ENCODE data around the gene TRHDE. TPM values are rescaled to one million over a fixed set of nuclear protein-coding genes. Genes with fewer than 3 reads are reported as not detected.

TRHDE gene
- total and polyA plus RNA-seq, 2 of the 13 experiments (the other 11 are each of a cell fraction or from before 2014, with no cell fraction given): not detected

GRCh38 chr12:72610854-72611358 lies 338.7 kb downstream of the TRHDE start:
- no peak for ATAC-seq
- no TSS peak for BruUV-seq (replicated peaks)
- intact Hi-C loops (cut with micrococcal nuclease; ENCODE audit: unreplicated experiment): no loop called here

GRCh38 chr12:72612171-72612570 lies 340.0 kb downstream of the TRHDE start:
- intact Hi-C loops (cut with micrococcal nuclease; ENCODE audit: unreplicated experiment) (no loop called here), in situ Hi-C loops (cut with HindIII; ENCODE audit: extremely low pct_ligation_motif_present, low pct_unique_long_range_greater_than_20kb) (no loop called here)
- Histone ChIP-seq H4K20me1 (ENCODE audit: insufficient read depth, low read length) (no peaks in the 10 kb centered on the region), H3K27ac (ENCODE audit: extremely low read length, insufficient read depth, low read length) (no peak overlapping the region), H3K27me3 (ENCODE audit: control insufficient read depth in 1 of 2, insufficient read depth in 2 of 2, low read length in 2 of 2) (no peaks in the 10 kb centered on the region), H3K4me1 (ENCODE audit: insufficient read depth, low read length) (no peaks in the 10 kb centered on the region), H3K9me3 (ENCODE audit: low read length) (no peaks in the 10 kb centered on the region), H3K4me2 (ENCODE audit: low read depth, low read length) (no peak overlapping the region), H3K4me3 (replicated peaks in 1 of 3; ENCODE audit: insufficient read depth in 1 of 3, low read depth in 2 of 3, low read length in 3 of 3) (no peak overlapping the region), H3K36me3 (replicated peaks in 1 of 2; ENCODE audit: control insufficient read depth in 1 of 2, insufficient read depth in 2 of 2, low read length in 2 of 2) (no peaks in the 10 kb centered on the region), H3K9ac (ENCODE audit: insufficient read depth, low read depth, low read length) (no peak overlapping the region), H2AFZ (ENCODE audit: low read length) (no peak overlapping the region), H3K79me2 (ENCODE audit: insufficient read depth, low read length) (no peaks in the 10 kb centered on the region)
- no TSS peak for BruUV-seq (replicated peaks)
- CTCF ChIA-PET (ENCODE audit: low intra/inter-chr PET ratio, low total read pairs): no interaction called here
- ATAC-seq (no peak), DNase-seq (ENCODE audit: low spot score) (no peak), FAIRE-seq (no peak)
- 4% methylated on average over 2 of the region's 2 CpGs for WGBS (ENCODE audit: low lambda C conversion rate)
- POLR2A ChIA-PET: no interaction called here
- TF ChIP-seq HOXA3 (CRISPR knock-in tag; IDR thresholded peaks at IDR 0.05) (no peak), POGZ (CRISPR knock-in tag; IDR thresholded peaks at IDR 0.05) (no peak), SPEN (CRISPR knock-in tag; IDR thresholded peaks at IDR 0.05; ENCODE audit: low read depth) (no peak), IRF2 (CRISPR knock-in tag; IDR thresholded peaks at IDR 0.05) (no peak), GPN1 (CRISPR knock-in tag; IDR thresholded peaks at IDR 0.05; ENCODE audit: borderline replicate concordance) (no peak), PBX2 (CRISPR knock-in tag; IDR thresholded peaks at IDR 0.05) (no peak), ZMAT3 (CRISPR knock-in tag; conservative IDR thresholded peaks at IDR 0.05) (no peak)
- TF ChIP-seq, protein P1, sequence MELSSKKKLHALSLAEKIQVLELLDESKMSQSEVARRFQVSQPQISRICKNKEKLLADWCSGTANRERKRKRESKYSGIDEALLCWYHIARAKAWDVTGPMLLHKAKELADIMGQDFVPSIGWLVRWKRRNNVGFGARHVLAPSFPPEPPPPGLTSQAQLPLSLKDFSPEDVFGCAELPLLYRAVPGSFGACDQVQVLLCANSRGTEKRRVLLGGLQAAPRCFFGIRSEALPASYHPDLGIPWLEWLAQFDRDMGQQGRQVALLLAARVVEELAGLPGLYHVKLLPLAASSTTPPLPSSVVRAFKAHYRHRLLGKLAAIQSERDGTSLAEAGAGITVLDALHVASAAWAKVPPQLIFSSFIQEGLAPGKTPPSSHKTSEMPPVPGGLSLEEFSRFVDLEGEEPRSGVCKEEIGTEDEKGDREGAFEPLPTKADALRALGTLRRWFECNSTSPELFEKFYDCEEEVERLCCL (CRISPR knock-in tag; IDR thresholded peaks at IDR 0.05; ENCODE audit: borderline replicate concordance): no peak

More at GRCh38 chr12:72610854-72611358, 338.7 kb downstream of the TRHDE start:
- H3K4me2 ChIP-seq (ENCODE audit: low read depth, low read length): no peak overlapping the region
- no peak overlapping the region for H3K27ac ChIP-seq (ENCODE audit: extremely low read length, insufficient read depth, low read length)
- no peaks in the 10 kb centered on the region for H3K36me3 ChIP-seq (replicated peaks in 1 of 2; ENCODE audit: control insufficient read depth in 1 of 2, insufficient read depth in 2 of 2, low read length in 2 of 2)
- H3K4me3 ChIP-seq (replicated peaks in 1 of 3; ENCODE audit: insufficient read depth in 1 of 3, low read depth in 2 of 3, low read length in 3 of 3): no peak overlapping the region
- no peak for TF ChIP-seq KAT7 (CRISPR knock-in tag; IDR thresholded peaks at IDR 0.05; ENCODE audit: borderline replicate concordance)
- TF ChIP-seq ZNF234 (CRISPR knock-in tag; conservative IDR thresholded peaks at IDR 0.05): no peak
- no peak for TF ChIP-seq TRIM24 (CRISPR knock-in tag; IDR thresholded peaks at IDR 0.05)
- no peak for TF ChIP-seq SETDB1 (CRISPR knock-in tag; IDR thresholded peaks at IDR 0.05; ENCODE audit: borderline replicate concordance)
- TF ChIP-seq ZBTB37 (CRISPR knock-in tag; IDR thresholded peaks at IDR 0.05): no peak
- ChIA-PET POLR2A (no interaction called here), CTCF (ENCODE audit: low intra/inter-chr PET ratio, low total read pairs) (no interaction called here)
- in situ Hi-C loops (cut with HindIII; ENCODE audit: extremely low pct_ligation_motif_present, low pct_unique_long_range_greater_than_20kb): no loop called here
- H3K9ac ChIP-seq (ENCODE audit: insufficient read depth, low read depth, low read length): no peak overlapping the region
- no peak overlapping the region for H2AFZ ChIP-seq (ENCODE audit: low read length)
- H3K79me2 ChIP-seq (ENCODE audit: insufficient read depth, low read length): no peaks in the 10 kb centered on the region
- H4K20me1 ChIP-seq (ENCODE audit: insufficient read depth, low read length): no peaks in the 10 kb centered on the region
- H3K27me3 ChIP-seq (ENCODE audit: control insufficient read depth in 1 of 2, insufficient read depth in 2 of 2, low read length in 2 of 2): no peaks in the 10 kb centered on the region
- DNase-seq (ENCODE audit: low spot score) (no peak), FAIRE-seq (no peak)
- no peaks in the 10 kb centered on the region for H3K9me3 ChIP-seq (ENCODE audit: low read length)
- H3K4me1 ChIP-seq (ENCODE audit: insufficient read depth, low read length): no peaks in the 10 kb centered on the region
- WGBS (ENCODE audit: low lambda C conversion rate): 0% methylated on average over 1 of the region's 1 CpG
